K562 (cell line): Measurements from ENCODE around the gene GOLPH3L. TPM values are rescaled to one million over a fixed set of nuclear protein-coding genes. Genes with fewer than 3 reads are reported as not detected.

ENCODE experiments used
- ATAC-seq: fragments of 200-7000 bp; cut with Tn5 transposase; 3 replicates; pipeline ENCODE4 v1.9.1; 2020; ENCODE audit warnings: moderate library complexity
- BruUV-seq: library from RNA; stranded (reverse); fragments of 400-500 nt; replicated peaks from 2 replicates; lab custom pipeline; 2021; lab: Mats Ljungman, UMichigan
- CTCF ChIA-PET: fragments of 300-600 bp; formaldehyde crosslinking; extraction: SDS; loops from one replicate; lab custom pipeline; 2021; ENCODE audit warnings: low intra/inter-chr PET ratio; lab: Yijun Ruan, JAX
- POLR2A ChIA-PET: fragments of 300-600, 350-650 bp; sonication (Branson Sonifier 250); formaldehyde crosslinking; extraction: SDS; loops from one replicate; lab custom pipeline; 2021; ENCODE audit warnings: antibody characterized with exemption, inconsistent platforms; lab: Yijun Ruan, JAX
- DNase-seq, 4 experiments: peaks; one replicate each; pipeline versions ENCODE4 v3.0.0 to v3.0.0-alpha.2; 2011 to 2018; ENCODE audit warnings: low spot score in 3 of 4, mixed read lengths in 3 of 4; ENCODE audit errors: extremely low read depth in 1 of 4
- FAIRE-seq: peaks from 2 replicates; lab custom pipeline; 2011; peaks lifted over from hg19 to GRCh38; lab: Jason Lieb, UNC
- H2AFZ ChIP-seq: 2 replicates; pipeline ENCODE4 v1.6.0; 2011; ENCODE audit warnings: low read depth, low read length, control low read depth, inconsistent platforms
- H3K27ac ChIP-seq: fragments of 200-600 bp; 3 replicates; pipeline ENCODE4 v1.8.0; 2011; ENCODE audit warnings: low read depth, mild to moderate bottlenecking, control low read depth, inconsistent platforms, low read length, moderate library complexity, mixed read lengths; ENCODE audit errors: extremely low read depth
- H3K27me3 ChIP-seq, 2 experiments: fragments of 300-600 bp in 1 of 2; 2 replicates in 1 of 2; 3 replicates in 1 of 2; pipeline versions ENCODE4 v1.6.0 to v1.8.0; 2011; ENCODE audit warnings: inconsistent platforms in 2 of 2, low read length in 2 of 2, mild to moderate bottlenecking in 1 of 2, mixed read lengths in 1 of 2, moderate library complexity in 1 of 2; ENCODE audit not compliant: control insufficient read depth in 2 of 2, insufficient read depth in 2 of 2
- H3K36me3 ChIP-seq: fragments of 300-600 bp; 3 replicates; pipeline ENCODE4 v1.8.0; 2011; ENCODE audit warnings: mild to moderate bottlenecking, low read length, inconsistent platforms; ENCODE audit not compliant: control insufficient read depth, insufficient read depth
- H3K4me1 ChIP-seq, 2 experiments: fragments of 200-600 bp in 1 of 2; replicated peaks in 1 of 2; 2 replicates in 1 of 2; 3 replicates in 1 of 2; pipeline versions ENCODE4 v1.5.1 to v1.8.0; 2011; ENCODE audit warnings: inconsistent platforms in 2 of 2, low read length in 2 of 2, mild to moderate bottlenecking in 1 of 2, mixed read lengths in 1 of 2, moderate library complexity in 1 of 2; ENCODE audit not compliant: control insufficient read depth in 2 of 2, insufficient read depth in 2 of 2
- H3K4me2 ChIP-seq: 2 replicates; pipeline ENCODE4 v1.6.1; 2011; ENCODE audit warnings: low read length, control low read depth, inconsistent platforms, mixed read lengths; ENCODE audit not compliant: insufficient read depth
- H3K4me3 ChIP-seq: fragments of 200-600 bp; sonication (generic), shearing (Covaris generic); 2 replicates; pipeline ENCODE4 v1.5.1; 2016; ENCODE audit warnings: control low read depth, inconsistent platforms
- H3K79me2 ChIP-seq: fragments of 200-600 bp; 3 replicates; pipeline ENCODE4 v1.8.0; 2011; ENCODE audit warnings: low read length, inconsistent platforms; ENCODE audit not compliant: control insufficient read depth, insufficient read depth
- H3K9ac ChIP-seq, 2 experiments: 2 replicates each; pipeline versions ENCODE4 v1.6.0 to v1.6.1; 2011; ENCODE audit warnings: low read depth in 2 of 2, low read length in 2 of 2, control low read depth in 1 of 2, inconsistent platforms in 1 of 2, mild to moderate bottlenecking in 1 of 2, mixed read lengths in 1 of 2; ENCODE audit not compliant: insufficient read depth in 1 of 2
- H3K9me1 ChIP-seq: one replicate; pipeline ENCODE4 v1.6.0; 2011; ENCODE audit warnings: inconsistent platforms, mild to moderate bottlenecking, low read length, moderate library complexity; ENCODE audit not compliant: control insufficient read depth, insufficient read depth
- H3K9me3 ChIP-seq: replicated peaks from 2 replicates; pipeline ENCODE4 v1.5.1; 2011; ENCODE audit warnings: low read depth, low read length, inconsistent platforms; ENCODE audit not compliant: control insufficient read depth, insufficient read depth
- H4K20me1 ChIP-seq: replicated peaks from 2 replicates; pipeline ENCODE4 v1.6.1; 2011; ENCODE audit warnings: low read length, inconsistent platforms, mixed read lengths; ENCODE audit not compliant: control insufficient read depth, insufficient read depth
- CBFB ChIP-seq: sonication (generic); formaldehyde crosslinking; IDR thresholded peaks from 2 replicates; pipeline ENCODE4 v1.4.0; 2020; ENCODE audit warnings: mild to moderate bottlenecking, missing genetic modification reagents
- CHCHD3 ChIP-seq: fragments of 250-450 bp; sonication (Bioruptor Pico); IDR thresholded peaks from 2 replicates; pipeline ENCODE4 v2.1.2; 2022; ENCODE audit warnings: mild to moderate bottlenecking
- ESRRA ChIP-seq: fragments of 450-650 bp; IDR thresholded peaks from 2 replicates; pipeline ENCODE4 v1.6.1; 2014; ENCODE audit warnings: low read depth, mild to moderate bottlenecking, moderate library complexity, borderline replicate concordance
- FUS ChIP-seq: fragments of 200-400 bp; formaldehyde crosslinking; optimal IDR thresholded peaks from 2 replicates; pipeline ENCODE3; 2017; ENCODE audit warnings: low read depth, low read length
- JUND ChIP-seq, 2 experiments: IDR thresholded peaks; 2 replicates in 1 of 2; 3 replicates in 1 of 2; pipeline ENCODE4 v1.6.1; 2011; ENCODE audit warnings: borderline replicate concordance in 2 of 2, low read depth in 2 of 2, low read length in 2 of 2, improper control_type of control experiment in 1 of 2, missing biosample characterization in 1 of 2, missing genetic modification characterization in 1 of 2, missing genetic modification reagents in 1 of 2
- SMARCA4 ChIP-seq: fragments of 450-650 bp; IDR thresholded peaks from 2 replicates; pipeline ENCODE4 v1.6.1; 2016
- SREBF2 ChIP-seq: sonication (generic); formaldehyde crosslinking; IDR thresholded peaks from 2 replicates; pipeline ENCODE4 v1.4.0; 2020; ENCODE audit warnings: mild to moderate bottlenecking, missing genetic modification reagents
- SRSF7 ChIP-seq: fragments of 200-400 bp; formaldehyde crosslinking; optimal IDR thresholded peaks from 2 replicates; pipeline ENCODE3; 2017; ENCODE audit warnings: mild to moderate bottlenecking, low read depth, low read length
- TAF7 ChIP-seq: fragments of 450-650 bp; IDR thresholded peaks from 2 replicates; pipeline ENCODE4 v1.6.1; 2016; ENCODE audit warnings: missing genetic modification characterization, missing compliant biosample characterization
- TOE1 ChIP-seq, 2 experiments: fragments of 450-650 bp in 1 of 2; sonication (generic) in 1 of 2; formaldehyde crosslinking in 1 of 2; IDR thresholded peaks; 2 replicates each; pipeline versions ENCODE4 v1.7.1 to v1.8.0; 2016 to 2022; ENCODE audit warnings: borderline replicate concordance in 2 of 2, mild to moderate bottlenecking in 2 of 2, antibody characterized with exemption in 1 of 2, inconsistent platforms in 1 of 2, low read depth in 1 of 2, missing genetic modification reagents in 1 of 2, moderate library complexity in 1 of 2
- ZBTB8A ChIP-seq: fragments of 450-650 bp; IDR thresholded peaks from 2 replicates; pipeline ENCODE4 v1.6.1; 2018; ENCODE audit warnings: mild to moderate bottlenecking, moderate library complexity; ENCODE audit not compliant: partially characterized antibody
- ZNF324 ChIP-seq: fragments of 250-450 bp; sonication (Bioruptor Pico); IDR thresholded peaks from 2 replicates; pipeline ENCODE4 v1.4.0; 2020; ENCODE audit warnings: mild to moderate bottlenecking
- WGBS: fragments of 100-300 bp; shearing (Covaris generic); methylation state at CpG from one replicate; pipeline ENCODE4 v1.1.6; 2016; ENCODE audit warnings: low coverage, mixed read lengths; ENCODE audit not compliant: insufficient coverage; ENCODE audit errors: missing lambda C conversion rate; 5-methylcytosine and 5-hydroxymethylcytosine counted together
- in situ Hi-C: fragments of 300-500 bp; cut with MboI; formaldehyde crosslinking; loops from 4 replicates; pipeline ENCODE4 v1.15.0; 2018; ENCODE audit warnings: inconsistent platforms, mixed read lengths
- intact Hi-C: fragments of 100-400 bp; cut with micrococcal nuclease; formaldehyde crosslinking; loops from 2 replicates; pipeline ENCODE4 v1.14.2; 2022
- polyA plus RNA-seq, 8 experiments: library from polyadenylated mRNA; depleted of rRNA in 4 of 8; stranded (reverse) in 5 of 8; unstranded in 3 of 8; fragments of >200 nt; fragmentation: Nextera tagmentation in 2 of 8; fragmentation: Illumina TruSeq in 1 of 8; extraction: Ambion mirVana in 2 of 8; extraction: Trizol in 1 of 8; gene quantifications; 2 replicates each; pipeline versions ENCODE4 v1.2.1 to v1.2.3, GENCODE V29; 2011 to 2014; ENCODE audit warnings: inconsistent platforms in 1 of 8, missing spikeins in 1 of 8
- total RNA-seq, 7 experiments: library from RNA; depleted of rRNA in 6 of 7; stranded (reverse); fragments of >200 nt in 6 of 7; fragmentation: Illumina TruSeq in 2 of 7; extraction: Trizol in 2 of 7; gene quantifications; 2 replicates each; pipeline versions ENCODE4 v1.2.1 to v1.2.3, GENCODE V29; 2011 to 2021; ENCODE audit warnings: low replicate concordance in 1 of 7
- TF ChIP-seq, protein P1 (sequence below), 2 experiments: IDR thresholded peaks; 2 replicates each; pipeline ENCODE4 v1.6.1; 2012; ENCODE audit warnings: improper control_type of control experiment in 2 of 2, low read depth in 2 of 2, low read length in 2 of 2, borderline replicate concordance in 1 of 2
- TF ChIP-seq, protein P2 (sequence below): fragments of 250-450 bp; sonication (Bioruptor Pico); IDR thresholded peaks from 2 replicates; pipeline ENCODE4 v1.4.0; 2020; ENCODE audit warnings: mild to moderate bottlenecking, moderate library complexity, borderline replicate concordance
- TF ChIP-seq, protein P3 (sequence below): sonication (generic); formaldehyde crosslinking; IDR thresholded peaks from 2 replicates; pipeline ENCODE4 v1.8.0; 2022; ENCODE audit warnings: mild to moderate bottlenecking, missing genetic modification reagents, borderline replicate concordance

Gene GOLPH3L
- total and polyA plus RNA-seq, 9 of the 15 experiments (the other 6 are each of a cell fraction or from before 2014, with no cell fraction given) = 8.1 to 42.1 (median 21.6) TPM

DNA sequence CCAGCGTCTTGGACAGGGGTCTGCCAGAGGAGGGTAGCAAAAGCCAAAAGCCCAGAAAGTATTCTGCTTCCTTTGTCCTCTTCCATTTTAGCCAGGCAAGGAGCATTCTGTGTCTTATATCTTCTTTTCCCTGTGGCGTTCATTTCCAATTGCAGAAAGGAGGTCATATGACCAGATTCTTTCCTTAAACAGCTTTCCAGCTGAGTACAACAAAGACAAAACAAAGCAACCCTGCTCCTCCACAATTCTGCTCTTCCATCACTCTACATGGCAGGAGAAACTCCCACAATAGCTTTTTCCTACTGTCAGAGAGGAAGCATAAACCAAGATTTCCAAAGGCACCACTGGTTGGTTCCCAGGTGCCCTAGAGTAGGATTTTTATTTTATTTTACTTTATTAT is 87.2 kb downstream of the GOLPH3L start:
- WGBS = 76% methylated on average over 2 of the region's 2 CpGs
- no TSS peak for BruUV-seq
- Histone ChIP-seq H3K27me3 (no peaks in the 10 kb centered on the region), H3K27ac (peak overlapping the region; percentile 21; the same call in 1 of the 3 replicates), H3K9me3 (no peaks in the 10 kb centered on the region), H3K9me1 (no peaks in the 10 kb centered on the region), H3K79me2 (peaks cover 8% of the 10 kb centered on the region; the same call in 2 of the 3 replicates), H3K4me2 (no peak overlapping the region), H3K4me1 (peaks cover 27 to 40% of the 10 kb centered on the region in 2 experiments), H4K20me1 (no peaks in the 10 kb centered on the region), H3K9ac (no peak overlapping the region), H3K4me3 (no peak overlapping the region), H2AFZ (no peak overlapping the region), H3K36me3 (peaks cover 21% of the 10 kb centered on the region; the same call in 2 of the 3 replicates)
- in situ Hi-C loops (no loop called here), intact Hi-C loops (loop anchor here (10.0 kb wide), 1 partner anchor 365 kb away; the partner anchor contains the start of gene CERS2)
- DNase-seq (no peak), FAIRE-seq (no peak), ATAC-seq (no peak)
- CTCF ChIA-PET = no interaction called here
- POLR2A ChIA-PET = interaction anchor here (1.3 to 2.9 kb wide), 3 partner anchors 10 to 30 kb away, joined by 4 to 16 read pairs (median 6); partner anchors contain the start of genes ENSA and MCL1
- TF ChIP-seq, protein P1, sequence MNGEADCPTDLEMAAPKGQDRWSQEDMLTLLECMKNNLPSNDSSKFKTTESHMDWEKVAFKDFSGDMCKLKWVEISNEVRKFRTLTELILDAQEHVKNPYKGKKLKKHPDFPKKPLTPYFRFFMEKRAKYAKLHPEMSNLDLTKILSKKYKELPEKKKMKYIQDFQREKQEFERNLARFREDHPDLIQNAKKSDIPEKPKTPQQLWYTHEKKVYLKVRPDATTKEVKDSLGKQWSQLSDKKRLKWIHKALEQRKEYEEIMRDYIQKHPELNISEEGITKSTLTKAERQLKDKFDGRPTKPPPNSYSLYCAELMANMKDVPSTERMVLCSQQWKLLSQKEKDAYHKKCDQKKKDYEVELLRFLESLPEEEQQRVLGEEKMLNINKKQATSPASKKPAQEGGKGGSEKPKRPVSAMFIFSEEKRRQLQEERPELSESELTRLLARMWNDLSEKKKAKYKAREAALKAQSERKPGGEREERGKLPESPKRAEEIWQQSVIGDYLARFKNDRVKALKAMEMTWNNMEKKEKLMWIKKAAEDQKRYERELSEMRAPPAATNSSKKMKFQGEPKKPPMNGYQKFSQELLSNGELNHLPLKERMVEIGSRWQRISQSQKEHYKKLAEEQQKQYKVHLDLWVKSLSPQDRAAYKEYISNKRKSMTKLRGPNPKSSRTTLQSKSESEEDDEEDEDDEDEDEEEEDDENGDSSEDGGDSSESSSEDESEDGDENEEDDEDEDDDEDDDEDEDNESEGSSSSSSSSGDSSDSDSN (IDR thresholded peaks at IDR 0.05; ENCODE audit: borderline replicate concordance in 1 of 2, low read depth in 2 of 2, low read length in 2 of 2) = no peak
- TF ChIP-seq, protein P2, sequence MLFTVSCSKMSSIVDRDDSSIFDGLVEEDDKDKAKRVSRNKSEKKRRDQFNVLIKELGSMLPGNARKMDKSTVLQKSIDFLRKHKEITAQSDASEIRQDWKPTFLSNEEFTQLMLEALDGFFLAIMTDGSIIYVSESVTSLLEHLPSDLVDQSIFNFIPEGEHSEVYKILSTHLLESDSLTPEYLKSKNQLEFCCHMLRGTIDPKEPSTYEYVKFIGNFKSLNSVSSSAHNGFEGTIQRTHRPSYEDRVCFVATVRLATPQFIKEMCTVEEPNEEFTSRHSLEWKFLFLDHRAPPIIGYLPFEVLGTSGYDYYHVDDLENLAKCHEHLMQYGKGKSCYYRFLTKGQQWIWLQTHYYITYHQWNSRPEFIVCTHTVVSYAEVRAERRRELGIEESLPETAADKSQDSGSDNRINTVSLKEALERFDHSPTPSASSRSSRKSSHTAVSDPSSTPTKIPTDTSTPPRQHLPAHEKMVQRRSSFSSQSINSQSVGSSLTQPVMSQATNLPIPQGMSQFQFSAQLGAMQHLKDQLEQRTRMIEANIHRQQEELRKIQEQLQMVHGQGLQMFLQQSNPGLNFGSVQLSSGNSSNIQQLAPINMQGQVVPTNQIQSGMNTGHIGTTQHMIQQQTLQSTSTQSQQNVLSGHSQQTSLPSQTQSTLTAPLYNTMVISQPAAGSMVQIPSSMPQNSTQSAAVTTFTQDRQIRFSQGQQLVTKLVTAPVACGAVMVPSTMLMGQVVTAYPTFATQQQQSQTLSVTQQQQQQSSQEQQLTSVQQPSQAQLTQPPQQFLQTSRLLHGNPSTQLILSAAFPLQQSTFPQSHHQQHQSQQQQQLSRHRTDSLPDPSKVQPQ (CRISPR knock-in tag) = no peak
- TF ChIP-seq SREBF2 (no peak), ESRRA (no peak), ZNF324 (CRISPR knock-in tag) (no peak), CHCHD3 (CRISPR knock-in tag) (no peak), FUS (no peak), SMARCA4 (no peak), SRSF7 (no peak), CBFB (CRISPR knock-in tag) (no peak), TOE1 (IDR thresholded peaks at IDR 0.05; ENCODE audit: borderline replicate concordance) (no peak), TOE1 (CRISPR knock-in tag; IDR thresholded peaks at IDR 0.05; ENCODE audit: borderline replicate concordance, low read depth) (no peak), TAF7 (tag) (no peak), JUND (IDR thresholded peaks at IDR 0.05; ENCODE audit: borderline replicate concordance, low read depth, low read length) (no peak), JUND (tag; IDR thresholded peaks at IDR 0.05; ENCODE audit: borderline replicate concordance, low read depth, low read length) (no peak), ZBTB8A (no peak)
- TF ChIP-seq, protein P3, sequence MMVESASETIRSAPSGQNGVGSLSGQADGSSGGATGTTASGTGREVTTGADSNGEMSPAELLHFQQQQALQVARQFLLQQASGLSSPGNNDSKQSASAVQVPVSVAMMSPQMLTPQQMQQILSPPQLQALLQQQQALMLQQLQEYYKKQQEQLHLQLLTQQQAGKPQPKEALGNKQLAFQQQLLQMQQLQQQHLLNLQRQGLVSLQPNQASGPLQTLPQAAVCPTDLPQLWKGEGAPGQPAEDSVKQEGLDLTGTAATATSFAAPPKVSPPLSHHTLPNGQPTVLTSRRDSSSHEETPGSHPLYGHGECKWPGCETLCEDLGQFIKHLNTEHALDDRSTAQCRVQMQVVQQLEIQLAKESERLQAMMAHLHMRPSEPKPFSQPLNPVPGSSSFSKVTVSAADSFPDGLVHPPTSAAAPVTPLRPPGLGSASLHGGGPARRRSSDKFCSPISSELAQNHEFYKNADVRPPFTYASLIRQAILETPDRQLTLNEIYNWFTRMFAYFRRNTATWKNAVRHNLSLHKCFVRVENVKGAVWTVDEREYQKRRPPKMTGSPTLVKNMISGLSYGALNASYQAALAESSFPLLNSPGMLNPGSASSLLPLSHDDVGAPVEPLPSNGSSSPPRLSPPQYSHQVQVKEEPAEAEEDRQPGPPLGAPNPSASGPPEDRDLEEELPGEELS (CRISPR knock-in tag) = no peak
